Iris pigment epithelial cell (primary cell): ENCODE data around the gene ATP6AP2.

Experiments
- DNase-seq: peaks from one replicate; pipeline ENCODE4 v3.0.0-alpha.2; 2011; ENCODE audit warnings: low read depth

Gene ATP6AP2

DNA sequence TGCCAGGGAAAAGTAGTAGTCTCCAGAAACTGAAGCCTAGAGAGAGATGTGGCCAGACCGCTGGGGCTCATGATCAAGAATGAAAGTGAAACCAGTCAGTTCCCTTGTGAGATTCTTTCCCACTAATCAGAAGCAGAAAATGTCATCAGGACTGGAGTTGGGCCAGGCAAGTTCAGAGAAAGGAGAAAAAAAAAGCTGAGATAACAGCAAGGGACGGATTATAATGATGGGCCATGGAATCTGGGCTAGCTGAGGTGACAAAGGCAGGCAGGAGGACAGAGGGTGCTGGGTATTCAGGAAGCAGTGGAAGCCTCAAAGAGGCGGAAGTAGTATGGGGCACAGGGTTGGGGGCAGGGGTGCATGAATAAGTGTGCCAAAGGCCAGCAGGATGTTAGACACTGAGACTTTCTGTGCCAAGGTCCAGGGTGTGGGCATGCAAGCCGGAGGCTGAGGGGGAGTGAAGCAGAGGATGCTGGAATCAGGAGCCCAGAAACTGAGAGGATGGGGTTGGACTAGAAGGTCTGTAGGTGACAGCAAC is 64.1 kb downstream of the ATP6AP2 start:
- DNase-seq: peak; percentile 83

DNA sequence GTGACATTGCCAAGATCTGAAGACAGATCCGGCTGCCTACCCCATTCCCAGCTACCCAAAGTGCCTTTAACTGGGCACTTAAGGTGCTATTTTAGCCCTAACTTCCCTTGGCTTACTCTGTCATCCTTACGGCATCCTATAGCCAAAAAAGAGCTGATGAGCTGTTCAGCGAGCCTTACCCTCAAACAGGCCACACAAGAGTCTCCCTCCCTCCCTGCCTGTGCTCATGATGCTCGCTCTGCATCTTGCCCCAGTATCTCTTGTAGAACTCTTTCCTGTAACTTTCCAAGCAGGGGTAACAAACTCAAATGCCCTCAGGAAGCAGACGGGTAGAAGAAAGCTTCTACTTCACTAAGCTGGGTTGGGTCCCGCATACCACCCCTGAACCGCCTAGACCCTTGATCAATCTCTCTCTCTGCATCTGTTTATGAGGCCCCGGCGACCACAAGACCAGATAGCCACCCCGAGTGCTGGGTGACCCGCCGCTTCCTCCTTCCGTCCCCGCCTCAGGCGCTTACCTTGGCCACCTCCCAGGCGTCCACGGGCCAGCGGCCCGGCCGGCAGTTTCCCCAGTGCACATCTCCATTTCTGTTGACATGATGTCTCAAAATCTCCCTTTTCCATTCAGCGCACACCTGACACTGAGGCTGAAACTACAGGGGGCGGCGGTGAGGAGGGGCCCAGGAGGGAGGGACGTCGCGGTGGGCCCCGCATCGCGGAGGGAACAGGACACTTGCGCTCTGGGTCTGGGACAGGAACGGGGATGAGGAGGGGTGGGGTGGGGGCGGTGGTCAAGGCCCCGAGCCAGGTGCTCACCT is 65.9 kb downstream of the ATP6AP2 start:
- DNase-seq: peak; percentile 40

DNA sequence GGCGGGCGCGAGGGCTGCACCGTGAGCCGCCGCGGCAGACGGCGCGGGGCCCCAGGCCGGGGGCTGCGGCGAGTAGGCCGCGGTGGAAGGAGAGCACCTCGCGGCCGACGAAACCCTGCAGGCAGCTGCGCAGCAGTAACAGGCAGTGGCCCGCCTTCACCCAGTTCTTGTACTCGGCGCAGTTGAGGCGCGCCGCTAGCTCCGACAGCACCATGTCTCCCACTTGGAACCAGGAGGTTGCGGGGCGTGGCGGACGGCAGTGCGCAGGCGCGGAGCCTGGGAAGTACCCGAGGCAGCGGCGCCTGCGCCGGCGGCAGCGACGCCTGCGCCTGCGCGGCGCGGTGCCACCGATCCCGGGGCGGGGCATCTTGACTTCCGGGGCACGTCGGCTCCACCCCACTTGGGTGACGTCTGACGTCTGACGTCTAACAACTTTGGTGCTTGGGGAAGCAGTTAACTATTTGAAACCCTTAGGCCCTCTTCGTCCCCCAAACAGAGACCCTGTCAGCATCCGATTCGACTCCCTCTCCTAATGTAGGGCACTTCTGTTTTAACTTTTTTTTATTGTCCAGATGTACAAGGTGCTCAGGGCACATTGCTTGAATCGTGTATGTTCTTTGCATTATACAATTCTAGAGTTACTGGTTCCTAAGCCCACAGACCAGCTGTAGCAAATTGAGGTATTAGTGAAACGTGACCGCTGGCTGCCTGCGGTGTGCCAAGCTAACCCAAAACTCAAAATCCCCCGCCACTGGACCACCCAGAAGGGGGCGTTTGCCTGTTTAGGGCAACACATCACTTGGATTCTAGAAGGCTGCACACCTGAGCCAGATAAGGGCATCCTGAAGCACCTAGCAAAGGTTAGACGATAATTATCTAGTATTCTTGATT is 66.8 kb downstream of the ATP6AP2 start, which contains the start of gene CXorf38:
TSS of gene CXorf38 (minus strand) at position 255 of the 891 bp plus-strand sequence. CDS start at position 214, 41 bp downstream.
- peak; percentile 85 for DNase-seq

DNA sequence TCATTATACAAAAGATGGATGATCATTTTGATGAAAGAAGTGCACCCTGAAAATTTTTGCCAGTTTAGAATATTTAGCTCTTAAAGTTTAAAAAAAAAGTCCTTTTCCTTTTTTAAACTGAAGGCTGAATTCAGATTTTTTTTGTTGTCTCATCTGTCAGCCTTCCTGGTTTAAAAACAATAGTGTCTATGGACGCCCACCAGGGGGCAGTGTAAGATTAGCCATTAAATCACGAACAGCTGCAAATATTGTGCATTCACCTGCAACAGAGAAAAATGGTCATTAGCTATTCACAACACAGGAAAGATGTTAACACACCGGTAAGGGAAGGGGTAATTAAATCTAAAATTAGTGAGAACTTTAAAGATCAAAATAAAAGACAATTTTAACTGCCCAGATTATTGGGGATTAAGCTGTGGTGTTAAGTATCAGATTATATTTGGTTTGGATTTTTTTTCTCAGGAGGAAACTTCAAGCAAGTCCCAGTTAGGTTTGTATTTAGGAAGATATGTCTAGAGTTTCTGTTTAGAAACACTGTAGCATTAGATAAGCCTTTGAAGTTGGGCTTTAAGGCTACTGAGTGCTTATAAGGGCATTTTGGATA is 71.0 kb downstream of the ATP6AP2 start:
- DNase-seq: peak; percentile 70

DNA sequence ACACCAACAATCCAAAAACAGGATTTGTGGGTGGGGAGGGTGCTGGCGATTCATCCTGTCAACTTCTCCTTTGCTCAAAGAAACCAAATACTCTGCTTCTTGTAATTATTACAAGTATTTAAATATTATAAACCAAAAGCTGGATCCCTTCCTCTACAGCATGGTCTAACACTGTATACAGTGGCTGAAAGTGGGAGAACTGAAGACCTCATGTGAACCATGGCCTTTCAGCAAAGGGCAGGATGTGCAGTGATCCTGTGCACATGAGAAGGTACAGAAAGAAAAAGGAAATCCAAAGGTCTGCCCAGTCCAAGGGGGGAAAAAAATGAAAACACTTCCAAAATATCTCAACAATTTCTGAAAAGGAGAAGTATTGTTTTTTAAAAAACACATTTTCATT is 71.9 kb downstream of the ATP6AP2 start:
- no peak for DNase-seq

DNA sequence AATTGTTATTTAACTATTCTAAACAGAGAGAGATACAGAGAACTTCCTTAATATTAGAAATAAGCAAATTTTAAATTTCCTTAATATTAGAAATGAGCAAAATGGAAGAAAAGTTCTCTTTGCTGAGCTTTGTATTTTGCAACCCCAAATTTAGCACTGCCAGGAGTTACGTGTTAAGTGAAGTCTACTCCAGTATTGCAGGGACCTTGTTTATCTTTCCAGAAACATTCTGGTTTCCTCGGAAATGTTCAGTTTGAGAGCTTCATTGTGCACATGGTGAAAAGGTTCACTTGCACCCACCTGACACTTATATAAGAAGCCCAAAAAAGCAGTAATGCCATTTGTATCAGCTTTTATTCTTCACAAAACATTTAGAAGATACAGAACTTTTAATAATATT is 72.8 kb downstream of the ATP6AP2 start:
- DNase-seq: no peak
